Measurements from ENCODE around the gene ZNF771.
"Not testable (repeated sequence)": the region's sequence is repeated elsewhere in the genome, so short reads cannot be mapped to it uniquely, and the experiment has no call there.

The ZNF771 gene

GRCh38 chr16:30394592-30395154 lies 12.7 kb upstream of the ZNF771 start:
- H3K4me1 ChIP-seq (ENCODE audit: control insufficient read depth, insufficient read depth, low read length): peaks cover 14% of the 10 kb centered on the region
- peak overlapping the region; percentile 84 for H3K9ac ChIP-seq (ENCODE audit: low read length)
- no peaks in the 10 kb centered on the region for H3K9me3 ChIP-seq (ENCODE audit: control insufficient read depth, low read length)
- no peaks in the 10 kb centered on the region for H3K27me3 ChIP-seq (replicated peaks; ENCODE audit: control insufficient read depth, insufficient read depth, low read length)
- peaks cover 8% of the 10 kb centered on the region for H3K36me3 ChIP-seq (ENCODE audit: control insufficient read depth, insufficient read depth, low read length, severe bottlenecking)
- DNase-seq (ENCODE audit: low read depth): peak; percentile 69
- H3K4me3 ChIP-seq (ENCODE audit: low read length): peak overlapping the region; percentile 93

- Histone ChIP-seq H3K4me3 (ENCODE audit: low read length) (peak within 1 kb of the TSS; percentile 93), H3K27me3 (replicated peaks; ENCODE audit: control insufficient read depth, insufficient read depth, low read length) (no peaks in the 10 kb centered on the region), H3K4me1 (ENCODE audit: control insufficient read depth, insufficient read depth, low read length) (peaks cover 14% of the 10 kb centered on the region), H3K36me3 (ENCODE audit: control insufficient read depth, insufficient read depth, low read length, severe bottlenecking) (peaks cover 8% of the 10 kb centered on the region), H3K9me3 (ENCODE audit: control insufficient read depth, low read length) (no peaks in the 10 kb centered on the region), H3K9ac (ENCODE audit: low read length) (peak within 1 kb of the TSS; percentile 84)
- DNase-seq (ENCODE audit: low read depth): peak; percentile 94
Observed at GRCh38 chr16:30395155-30395991, 12.0 kb upstream of the ZNF771 start, which contains the start of gene ZNF48. TSS of gene ZNF48 (plus strand) at chr16:30395420. CDS start at chr16:30395795, 375 bp downstream.

- Histone ChIP-seq H3K4me1 (ENCODE audit: control insufficient read depth, insufficient read depth, low read length) (peaks cover 14% of the 10 kb centered on the region), H3K9ac (ENCODE audit: low read length) (peak overlapping the region; percentile 84), H3K9me3 (ENCODE audit: control insufficient read depth, low read length) (no peaks in the 10 kb centered on the region), H3K27me3 (replicated peaks; ENCODE audit: control insufficient read depth, insufficient read depth, low read length) (no peaks in the 10 kb centered on the region), H3K4me3 (ENCODE audit: low read length) (peak overlapping the region; percentile 93), H3K36me3 (ENCODE audit: control insufficient read depth, insufficient read depth, low read length, severe bottlenecking) (peaks cover 8% of the 10 kb centered on the region)
- DNase-seq (ENCODE audit: low read depth): no peak
Observed at GRCh38 chr16:30395992-30396585, 11.3 kb upstream of the ZNF771 start.

DNA sequence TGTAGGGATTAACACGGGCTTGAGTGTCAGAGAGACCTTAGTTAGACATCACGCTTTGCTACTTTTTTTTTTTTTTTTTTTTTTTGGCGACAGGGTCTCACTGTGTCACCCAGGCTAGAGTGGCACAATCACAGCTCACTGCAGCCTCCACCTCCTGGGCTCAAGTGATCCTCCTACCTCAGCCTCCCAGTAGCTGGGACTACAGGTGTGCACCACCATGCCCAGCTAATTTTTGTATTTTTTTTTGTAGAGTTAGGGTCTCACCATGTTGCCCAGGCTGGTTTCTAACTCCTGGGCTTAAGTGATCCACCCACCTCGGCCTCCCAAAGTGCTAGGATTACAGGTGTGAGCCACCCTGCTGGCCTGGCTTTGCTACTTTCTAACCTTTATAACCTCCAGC lies 10.8 kb upstream of the ZNF771 start:
- DNase-seq (ENCODE audit: low read depth); H3K9me3 ChIP-seq (ENCODE audit: control insufficient read depth, low read length); H3K4me3 ChIP-seq (ENCODE audit: low read length); H3K36me3 ChIP-seq (ENCODE audit: control insufficient read depth, insufficient read depth, low read length, severe bottlenecking); H3K27me3 ChIP-seq (replicated peaks; ENCODE audit: control insufficient read depth, insufficient read depth, low read length): not testable (repeated sequence)
- Histone ChIP-seq H3K4me1 (ENCODE audit: control insufficient read depth, insufficient read depth, low read length) (peaks cover 14% of the 10 kb centered on the region), H3K9ac (ENCODE audit: low read length) (peak overlapping the region; percentile 84)

- H3K4me1 ChIP-seq (ENCODE audit: control insufficient read depth, insufficient read depth, low read length): peaks cover 14% of the 10 kb centered on the region
- no peaks in the 10 kb centered on the region for H3K27me3 ChIP-seq (replicated peaks; ENCODE audit: control insufficient read depth, insufficient read depth, low read length)
- peaks cover 8% of the 10 kb centered on the region for H3K36me3 ChIP-seq (ENCODE audit: control insufficient read depth, insufficient read depth, low read length, severe bottlenecking)
- no peak for DNase-seq (ENCODE audit: low read depth)
- no peak overlapping the region for H3K9ac ChIP-seq (ENCODE audit: low read length)
- H3K4me3 ChIP-seq (ENCODE audit: low read length): no peak overlapping the region
- H3K9me3 ChIP-seq (ENCODE audit: control insufficient read depth, low read length): no peaks in the 10 kb centered on the region
Observed at GRCh38 chr16:30397056-30397455, 10.3 kb upstream of the ZNF771 start.

DNA sequence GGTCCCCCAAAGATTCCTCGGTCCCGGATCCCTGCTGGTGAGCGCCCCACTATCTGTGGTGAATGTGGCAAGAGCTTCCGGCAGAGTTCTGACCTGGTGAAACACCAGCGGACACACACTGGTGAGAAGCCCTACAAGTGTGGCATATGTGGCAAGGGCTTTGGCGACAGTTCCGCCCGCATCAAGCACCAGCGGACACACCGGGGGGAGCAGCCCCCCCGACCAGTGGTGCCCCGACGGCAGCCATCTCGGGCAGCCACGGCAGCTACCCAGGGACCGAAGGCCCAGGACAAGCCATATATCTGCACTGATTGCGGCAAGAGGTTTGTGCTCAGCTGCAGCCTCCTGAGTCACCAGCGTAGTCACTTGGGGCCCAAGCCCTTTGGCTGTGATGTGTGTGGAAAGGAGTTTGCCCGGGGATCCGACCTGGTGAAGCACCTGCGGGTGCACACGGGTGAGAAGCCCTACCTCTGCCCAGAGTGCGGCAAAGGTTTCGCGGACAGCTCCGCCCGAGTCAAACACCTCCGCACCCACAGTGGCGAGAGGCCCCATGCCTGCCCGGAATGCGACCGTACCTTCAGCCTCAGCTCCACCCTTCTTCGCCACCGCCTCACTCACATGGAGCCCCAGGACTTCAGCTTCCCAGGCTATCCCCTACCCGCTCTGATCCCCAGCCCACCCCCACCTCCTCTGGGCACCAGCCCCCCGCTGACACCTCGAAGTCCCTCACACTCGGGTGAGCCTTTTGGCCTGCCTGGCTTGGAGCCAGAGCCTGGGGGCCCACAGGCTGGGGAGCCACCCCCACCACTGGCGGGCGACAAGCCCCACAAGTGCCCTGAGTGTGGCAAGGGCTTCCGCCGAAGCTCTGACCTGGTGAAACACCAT lies 9.4 kb upstream of the ZNF771 start:
- DNase-seq (ENCODE audit: low read depth): no peak
- no peak overlapping the region for H3K4me3 ChIP-seq (ENCODE audit: low read length)
- peaks cover 14% of the 10 kb centered on the region for H3K4me1 ChIP-seq (ENCODE audit: control insufficient read depth, insufficient read depth, low read length)
- H3K9me3 ChIP-seq (ENCODE audit: control insufficient read depth, low read length): no peaks in the 10 kb centered on the region
- H3K9ac ChIP-seq (ENCODE audit: low read length): no peak overlapping the region
- H3K36me3 ChIP-seq (ENCODE audit: control insufficient read depth, insufficient read depth, low read length, severe bottlenecking): peaks cover 8% of the 10 kb centered on the region
- H3K27me3 ChIP-seq (replicated peaks; ENCODE audit: control insufficient read depth, insufficient read depth, low read length): no peaks in the 10 kb centered on the region

DNA sequence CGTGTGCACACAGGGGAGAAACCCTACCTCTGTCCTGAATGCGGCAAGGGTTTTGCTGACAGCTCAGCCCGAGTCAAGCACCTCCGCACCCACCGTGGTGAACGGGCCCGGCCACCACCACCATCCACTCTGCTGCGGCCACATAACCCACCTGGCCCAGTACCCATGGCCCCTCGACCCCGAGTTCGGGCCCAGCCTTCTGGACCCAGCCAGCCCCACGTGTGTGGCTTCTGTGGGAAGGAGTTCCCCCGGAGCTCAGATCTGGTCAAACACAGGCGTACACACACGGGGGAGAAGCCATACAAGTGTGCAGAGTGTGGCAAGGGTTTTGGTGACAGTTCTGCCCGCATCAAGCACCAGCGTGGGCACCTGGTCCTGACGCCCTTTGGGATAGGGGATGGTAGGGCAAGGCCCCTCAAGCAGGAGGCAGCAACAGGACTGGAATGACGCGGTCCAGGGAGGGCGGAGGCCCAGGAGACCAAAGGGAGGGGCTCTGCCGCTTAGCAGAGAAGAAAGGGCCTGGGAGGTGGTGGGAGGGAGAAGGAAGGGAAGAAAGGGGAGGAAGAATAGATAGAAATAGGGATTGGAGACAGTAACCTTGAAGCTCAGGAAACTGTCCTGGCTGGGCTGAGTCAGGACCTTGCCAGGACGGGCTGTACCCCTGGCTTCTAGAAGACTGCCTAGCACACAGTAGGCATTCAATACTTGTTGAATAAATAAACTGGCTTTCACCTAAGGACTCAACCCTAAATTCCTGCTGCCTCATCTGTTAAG lies 8.6 kb upstream of the ZNF771 start:
- no peak for DNase-seq (ENCODE audit: low read depth)
- no peak overlapping the region for H3K4me3 ChIP-seq (ENCODE audit: low read length)
- H3K9me3 ChIP-seq (ENCODE audit: control insufficient read depth, low read length): no peaks in the 10 kb centered on the region
- H3K9ac ChIP-seq (ENCODE audit: low read length): no peak overlapping the region
- peaks cover 14% of the 10 kb centered on the region for H3K4me1 ChIP-seq (ENCODE audit: control insufficient read depth, insufficient read depth, low read length)
- no peaks in the 10 kb centered on the region for H3K27me3 ChIP-seq (replicated peaks; ENCODE audit: control insufficient read depth, insufficient read depth, low read length)
- H3K36me3 ChIP-seq (ENCODE audit: control insufficient read depth, insufficient read depth, low read length, severe bottlenecking): peaks cover 8% of the 10 kb centered on the region

GRCh38 chr16:30399435-30400186 lies 7.8 kb upstream of the ZNF771 start:
- Histone ChIP-seq H3K4me3 (ENCODE audit: low read length) (peak overlapping the region; percentile 90), H3K27me3 (replicated peaks; ENCODE audit: control insufficient read depth, insufficient read depth, low read length) (no peaks in the 10 kb centered on the region), H3K36me3 (ENCODE audit: control insufficient read depth, insufficient read depth, low read length, severe bottlenecking) (peaks cover 8% of the 10 kb centered on the region)

DNA sequence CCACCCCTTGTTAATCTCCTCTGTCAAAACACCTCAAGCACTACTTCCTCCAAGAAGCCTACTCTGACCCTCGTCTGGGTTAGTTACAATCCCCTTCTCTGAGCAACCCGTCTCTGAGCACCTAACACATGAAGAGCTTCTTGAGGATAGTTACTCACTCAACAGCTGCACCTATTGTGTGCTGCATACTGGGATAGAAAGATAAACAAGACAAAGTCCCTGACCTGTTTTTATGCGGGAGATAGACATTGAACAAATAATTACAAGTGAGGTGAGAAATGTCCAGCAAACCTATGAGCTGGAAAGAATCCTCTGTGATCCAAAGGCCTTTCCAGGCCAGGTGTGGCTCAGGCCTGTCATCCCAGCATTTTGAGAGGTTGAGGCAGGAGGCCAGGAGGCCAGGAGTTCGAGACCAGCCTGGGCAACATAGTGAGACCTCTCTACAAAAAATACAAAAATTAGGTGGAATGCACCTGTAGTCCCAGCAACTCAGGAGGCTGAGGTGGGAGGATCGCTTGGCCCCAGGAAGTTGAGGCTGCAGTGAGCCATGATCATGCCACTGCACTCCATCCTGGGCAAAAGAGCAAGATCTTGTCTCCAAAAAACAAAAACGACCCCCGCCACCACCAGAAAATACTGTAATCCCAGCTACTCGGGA lies 5.5 kb upstream of the ZNF771 start:
- no peak overlapping the region for H3K9ac ChIP-seq (ENCODE audit: low read length)
- no peaks in the 10 kb centered on the region for H3K27me3 ChIP-seq (replicated peaks; ENCODE audit: control insufficient read depth, insufficient read depth, low read length)
- no peaks in the 10 kb centered on the region for H3K9me3 ChIP-seq (ENCODE audit: control insufficient read depth, low read length)

More at GRCh38 chr16:30399435-30400186, 7.8 kb upstream of the ZNF771 start:
- DNase-seq (ENCODE audit: low read depth): no peak
- H3K9me3 ChIP-seq (ENCODE audit: control insufficient read depth, low read length): no peaks in the 10 kb centered on the region
- H3K4me1 ChIP-seq (ENCODE audit: control insufficient read depth, insufficient read depth, low read length): peaks cover 6% of the 10 kb centered on the region
- H3K9ac ChIP-seq (ENCODE audit: low read length): peak overlapping the region; percentile 94

More for the DNA sequence above, 5.5 kb upstream of the ZNF771 start:
- no peak for DNase-seq (ENCODE audit: low read depth)
- Histone ChIP-seq H3K4me3 (ENCODE audit: low read length) (no peak overlapping the region), H3K4me1 (ENCODE audit: control insufficient read depth, insufficient read depth, low read length) (peaks cover 3% of the 10 kb centered on the region), H3K36me3 (ENCODE audit: control insufficient read depth, insufficient read depth, low read length, severe bottlenecking) (peaks cover 8% of the 10 kb centered on the region)
